WERI-Rb-1 (cell line): ENCODE measurements around the gene AKAP13.
A peak's percentile ranks its signal among the peaks of the same experiment; 100 is the strongest.

Source experiments
- DNase-seq: peaks from one replicate; pipeline ENCODE4 v3.0.0-alpha.2; 2020
- H3K27ac ChIP-seq: fragments of 250-450 bp; sonication (Bioruptor Pico); 2 replicates; pipeline ENCODE4 v1.5.1; 2020; ENCODE audit warnings: mild to moderate bottlenecking, moderate library complexity
- H3K27me3 ChIP-seq: fragments of 250-450 bp; sonication (Bioruptor Pico); 2 replicates; pipeline ENCODE4 v1.5.1; 2021; ENCODE audit warnings: mild to moderate bottlenecking, low read depth, moderate library complexity; ENCODE audit not compliant: insufficient read depth, severe bottlenecking
- H3K36me3 ChIP-seq: fragments of 250-450 bp; sonication (Bioruptor Pico); 2 replicates; pipeline ENCODE4 v1.5.1; 2020; ENCODE audit warnings: mild to moderate bottlenecking, moderate library complexity
- H3K4me3 ChIP-seq: 2 replicates; pipeline ENCODE4 v1.5.1; 2011; ENCODE audit warnings: low read depth, mild to moderate bottlenecking, control low read depth, low read length
- H3K9me3 ChIP-seq: fragments of 250-450 bp; sonication (Bioruptor Pico); 2 replicates; pipeline ENCODE4 v1.5.1; 2021; ENCODE audit warnings: mild to moderate bottlenecking, moderate library complexity; ENCODE audit not compliant: severe bottlenecking
- TF ChIP-seq, protein P1 (sequence below): IDR thresholded peaks from 2 replicates; pipeline ENCODE4 v1.5.1; 2011; ENCODE audit warnings: low read depth, mild to moderate bottlenecking, control low read depth, inconsistent platforms, low read length

AKAP13 gene

DNA sequence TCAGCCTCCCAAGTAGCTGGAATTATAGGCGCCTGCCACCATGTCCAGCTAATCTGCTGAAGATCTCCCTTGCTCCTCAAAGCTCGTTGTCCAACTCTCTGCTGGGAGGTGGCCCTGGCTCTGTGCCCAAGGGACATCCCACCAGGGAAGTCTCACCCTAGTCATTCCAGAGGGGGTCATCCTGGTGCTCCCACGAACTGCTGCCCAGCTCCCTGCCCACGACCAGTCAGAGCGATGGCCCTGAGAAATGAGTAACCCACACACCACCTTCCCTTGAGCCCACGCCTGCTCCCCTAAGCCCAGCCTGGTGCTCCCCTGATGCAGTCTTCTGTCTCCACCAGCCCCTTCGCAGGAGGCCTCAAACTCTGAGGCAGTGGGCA, 409.1 kb downstream of the AKAP13 start:
- DNase-seq = no peak
- no peaks in the 10 kb centered on the region for H3K27me3 ChIP-seq
- TF ChIP-seq, protein P1, sequence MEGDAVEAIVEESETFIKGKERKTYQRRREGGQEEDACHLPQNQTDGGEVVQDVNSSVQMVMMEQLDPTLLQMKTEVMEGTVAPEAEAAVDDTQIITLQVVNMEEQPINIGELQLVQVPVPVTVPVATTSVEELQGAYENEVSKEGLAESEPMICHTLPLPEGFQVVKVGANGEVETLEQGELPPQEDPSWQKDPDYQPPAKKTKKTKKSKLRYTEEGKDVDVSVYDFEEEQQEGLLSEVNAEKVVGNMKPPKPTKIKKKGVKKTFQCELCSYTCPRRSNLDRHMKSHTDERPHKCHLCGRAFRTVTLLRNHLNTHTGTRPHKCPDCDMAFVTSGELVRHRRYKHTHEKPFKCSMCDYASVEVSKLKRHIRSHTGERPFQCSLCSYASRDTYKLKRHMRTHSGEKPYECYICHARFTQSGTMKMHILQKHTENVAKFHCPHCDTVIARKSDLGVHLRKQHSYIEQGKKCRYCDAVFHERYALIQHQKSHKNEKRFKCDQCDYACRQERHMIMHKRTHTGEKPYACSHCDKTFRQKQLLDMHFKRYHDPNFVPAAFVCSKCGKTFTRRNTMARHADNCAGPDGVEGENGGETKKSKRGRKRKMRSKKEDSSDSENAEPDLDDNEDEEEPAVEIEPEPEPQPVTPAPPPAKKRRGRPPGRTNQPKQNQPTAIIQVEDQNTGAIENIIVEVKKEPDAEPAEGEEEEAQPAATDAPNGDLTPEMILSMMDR = no peak
- 0 out of 2 replicates have a peak, but pooled peaks cover under 1% of the 10 kb centered on the region for H3K36me3 ChIP-seq
- H3K4me3 ChIP-seq = no peak overlapping the region
- H3K9me3 ChIP-seq = no peaks in the 10 kb centered on the region
- H3K27ac ChIP-seq = no peak overlapping the region

DNA sequence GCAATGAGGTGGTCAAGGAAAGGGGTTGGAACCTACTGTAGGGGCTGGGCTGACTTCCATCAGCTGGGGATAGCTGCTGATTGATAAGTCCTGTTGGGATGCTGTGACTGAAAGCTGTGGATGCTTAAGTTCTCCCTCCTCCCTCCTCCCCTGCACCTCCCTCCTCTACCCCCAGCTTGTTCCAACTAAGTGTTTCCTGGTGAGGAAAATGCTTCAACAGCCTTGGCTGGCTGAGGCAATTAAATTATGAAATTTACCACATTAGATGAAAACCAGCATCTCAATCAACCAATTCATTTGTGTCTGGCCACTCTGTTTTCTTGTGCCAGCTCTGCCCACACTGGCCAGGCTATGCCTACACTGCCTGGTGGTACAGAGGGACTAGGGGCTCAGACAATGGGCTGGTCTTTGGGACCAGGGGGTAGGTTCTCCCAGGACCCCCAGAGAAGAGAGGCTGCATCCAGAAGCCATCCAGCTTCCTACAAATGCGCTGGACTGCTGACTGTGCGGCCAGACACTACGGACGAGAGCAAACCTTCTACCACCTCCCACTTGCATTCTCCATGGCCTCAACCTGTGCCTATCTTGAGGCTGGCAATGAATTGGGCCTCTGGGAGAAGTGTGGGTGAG, 411.8 kb downstream of the AKAP13 start:
- Histone ChIP-seq H3K27me3 (no peaks in the 10 kb centered on the region), H3K27ac (no peak overlapping the region), H3K36me3 (0 out of 2 replicates have a peak, but pooled peaks cover 2% of the 10 kb centered on the region), H3K4me3 (no peak overlapping the region), H3K9me3 (no peaks in the 10 kb centered on the region)
- DNase-seq = no peak
- TF ChIP-seq, protein P1 = no peak

DNA sequence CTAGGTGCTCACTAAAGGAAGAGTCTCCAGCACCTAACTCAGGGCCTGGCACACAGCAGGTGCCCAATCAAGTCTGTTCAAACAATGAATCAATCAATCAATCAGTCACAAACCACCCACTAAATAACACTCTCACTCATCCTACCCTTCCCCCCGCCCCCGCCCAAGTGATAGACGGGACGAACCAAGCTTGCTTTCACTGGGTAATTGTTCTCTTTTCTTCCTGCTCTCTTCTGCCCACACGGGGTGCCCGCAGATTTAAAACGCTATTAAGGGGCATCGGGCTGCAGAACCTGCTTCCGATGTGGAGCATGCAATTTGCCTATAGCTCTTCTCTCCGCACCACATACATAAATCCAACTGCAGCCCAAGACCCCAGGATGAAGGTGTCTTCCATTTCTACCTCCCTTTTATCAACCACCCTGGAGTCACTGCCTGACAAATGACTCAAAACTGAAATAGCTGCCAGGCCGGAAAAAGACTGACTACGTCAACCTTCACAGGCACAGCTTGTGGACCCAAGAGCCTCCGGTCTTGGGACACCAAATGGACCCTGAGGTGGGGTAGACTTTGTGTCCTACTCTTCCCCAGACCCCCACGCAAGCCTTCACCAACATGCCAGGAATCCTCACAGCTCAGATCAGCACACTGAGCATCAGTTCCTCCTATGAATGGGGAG, 412.6 kb downstream of the AKAP13 start:
- TF ChIP-seq, protein P1 = no peak
- Histone ChIP-seq H3K27ac (no peak overlapping the region), H3K36me3 (0 out of 2 replicates have a peak, but pooled peaks cover 2% of the 10 kb centered on the region), H3K9me3 (no peaks in the 10 kb centered on the region), H3K27me3 (no peaks in the 10 kb centered on the region), H3K4me3 (peak overlapping the region; percentile 70)
- no peak for DNase-seq

DNA sequence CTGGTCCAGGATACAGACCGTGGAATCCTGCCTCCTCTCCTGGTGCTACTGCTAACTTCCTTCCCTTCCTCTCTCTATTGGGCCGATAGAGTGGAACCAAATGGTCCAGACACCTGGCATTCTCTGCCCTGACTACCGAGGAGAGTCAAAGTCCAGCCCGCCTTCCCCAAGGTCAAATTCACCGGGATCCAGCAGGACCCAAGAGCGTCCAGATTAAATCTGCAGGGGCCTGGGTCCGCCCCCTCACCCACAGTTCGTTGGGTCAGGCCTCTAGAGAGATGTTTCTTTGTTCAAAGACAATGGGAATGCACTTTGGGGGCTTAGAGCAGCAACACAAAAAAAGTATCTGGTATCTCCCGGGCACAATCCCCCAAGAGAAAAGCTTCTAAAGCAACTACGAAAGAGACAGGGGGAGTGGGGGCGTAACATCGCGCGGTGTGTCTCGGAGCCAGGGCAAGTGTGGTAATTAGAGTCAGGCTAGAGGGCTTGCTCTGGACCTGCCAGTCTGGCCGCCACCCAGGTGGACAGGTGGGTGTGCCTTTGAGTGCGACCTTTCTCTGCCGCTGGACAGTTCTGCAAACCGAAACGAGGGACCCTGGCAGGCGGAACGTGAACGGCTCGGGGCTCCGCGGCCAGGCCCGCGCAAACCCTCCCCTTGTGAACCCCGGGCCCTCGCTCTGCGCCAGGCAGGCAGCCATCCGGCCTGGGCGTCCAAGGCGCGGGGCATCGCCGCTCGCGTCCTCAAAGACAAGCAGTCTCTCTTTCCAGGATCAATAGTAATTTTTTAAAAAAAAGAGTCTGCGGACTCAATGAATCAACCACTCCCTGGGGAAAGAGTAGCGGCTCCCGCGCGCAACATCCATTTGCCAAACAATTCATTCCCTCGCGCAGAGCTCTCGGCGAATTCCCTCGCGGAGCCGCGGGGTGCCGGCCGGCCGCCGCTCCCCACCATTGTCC, 413.5 kb downstream of the AKAP13 start:
- Histone ChIP-seq H3K9me3 (no peaks in the 10 kb centered on the region), H3K4me3 (peak overlapping the region; percentile 70), H3K27me3 (no peaks in the 10 kb centered on the region), H3K36me3 (0 out of 2 replicates have a peak, but pooled peaks cover 2% of the 10 kb centered on the region), H3K27ac (peak overlapping the region; percentile 85)
- TF ChIP-seq, protein P1 = no peak
- DNase-seq = peak; percentile 29

DNA sequence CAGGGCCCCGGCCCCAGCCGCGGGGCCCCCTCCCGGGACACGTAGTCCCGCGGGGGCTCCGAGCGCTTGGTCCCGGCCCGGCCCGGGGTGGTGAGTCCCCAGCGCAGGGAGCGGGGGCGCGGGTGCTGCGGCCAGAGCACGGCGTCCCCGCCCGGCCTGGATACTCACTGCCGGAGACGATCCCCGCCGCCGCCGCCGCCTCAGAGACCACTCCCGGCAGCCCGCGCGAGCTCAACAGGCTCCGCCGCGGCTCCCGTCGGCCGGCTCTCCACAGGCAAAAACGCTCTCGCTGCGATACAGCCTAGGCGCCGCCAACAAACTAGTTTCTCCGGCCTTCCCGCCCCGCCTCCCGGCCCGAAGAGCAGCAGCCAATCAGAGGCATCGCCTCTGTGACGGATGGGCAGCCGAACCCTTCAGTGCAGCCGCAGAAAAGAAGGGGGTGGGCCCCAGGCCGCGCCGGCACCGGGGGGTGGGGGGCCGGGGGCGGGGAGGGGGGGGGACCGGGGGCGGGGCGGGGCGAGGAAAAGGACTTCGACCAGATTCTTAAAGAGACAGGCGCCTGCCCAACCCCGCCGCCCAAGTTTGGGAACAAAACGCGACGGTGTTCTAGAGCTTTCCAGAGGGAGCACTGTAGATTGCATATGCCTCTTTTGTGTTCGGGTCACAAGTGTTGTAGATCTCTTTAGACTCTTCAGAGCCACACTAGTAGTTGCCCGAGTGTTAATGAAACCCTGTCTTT, 414.4 kb downstream of the AKAP13 start, which contains the start of gene KLHL25:
Gene KLHL25 (minus strand): TSS at position 328 of the 739 bp plus-strand sequence. CDS start 25,115 bp downstream, outside the sequence.
- H3K36me3 ChIP-seq = 0 out of 2 replicates have a peak, but pooled peaks cover 2% of the 10 kb centered on the region
- H3K27ac ChIP-seq = peak within 1 kb of the TSS; percentile 85
- no peaks in the 10 kb centered on the region for H3K27me3 ChIP-seq
- TF ChIP-seq, protein P1 = no peak
- no peaks in the 10 kb centered on the region for H3K9me3 ChIP-seq
- peak; percentile 96 for DNase-seq
- peak within 1 kb of the TSS; percentile 70 for H3K4me3 ChIP-seq
